ENCODE measurements around the gene MAMLD1.

DNA sequence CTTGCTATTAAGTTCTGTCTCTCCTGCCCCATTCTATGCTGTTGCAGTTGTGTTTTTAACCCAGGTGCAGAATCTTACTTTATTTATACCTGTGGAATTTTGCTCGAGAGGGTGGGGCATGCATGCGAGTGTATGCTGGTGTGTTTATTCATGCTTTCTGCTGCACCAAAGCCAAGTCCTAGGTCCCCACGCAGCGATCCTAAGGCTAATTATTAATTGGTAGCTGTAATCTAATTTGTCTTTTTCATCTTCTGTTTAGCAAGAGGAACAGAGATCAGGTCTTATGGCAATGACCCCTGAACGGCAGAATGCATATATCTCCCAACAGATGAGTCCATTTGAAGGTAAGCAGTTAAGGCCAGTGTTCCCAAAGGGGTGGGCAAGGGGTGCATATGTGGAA, 146.6 kb downstream of the MAMLD1 start:
- TF ChIP-seq GATA2 (IDR thresholded peaks at IDR 0.05; ENCODE audit: low read depth, low read length) (no peak), GATA3 (IDR thresholded peaks at IDR 0.05; ENCODE audit: low read depth, low read length) (no peak)
